GM21786 (cell line): Measurements from ENCODE around the gene FRMPD2.
"Not testable (repeated sequence)": the region's sequence is repeated elsewhere in the genome, so short reads cannot be mapped to it uniquely, and the experiment has no call there.

Experiments
- ATAC-seq: cut with Tn5 transposase; IDR thresholded peaks from one replicate; pipeline ENCODE4 v1.9.1; 2021; ENCODE audit not compliant: unreplicated experiment

The FRMPD2 gene

GRCh38 chr10:48209241-48209640 is 65.3 kb downstream of the FRMPD2 start:
- no peak for ATAC-seq

- ATAC-seq = no peak
These were observed 66.6 kb downstream of the FRMPD2 start for GRCh38 chr10:48207853-48208252.

GRCh38 chr10:48206482-48207250 is 67.8 kb downstream of the FRMPD2 start:
- no peak for ATAC-seq

- peak; percentile 72 for ATAC-seq
These were observed 68.6 kb downstream of the FRMPD2 start for GRCh38 chr10:48205918-48206317.

- ATAC-seq = no peak
These were observed 74.7 kb downstream of the FRMPD2 start for GRCh38 chr10:48199580-48200377.

- no peak for ATAC-seq
These were observed 77.1 kb downstream of the FRMPD2 start for GRCh38 chr10:48197236-48197899.

GRCh38 chr10:48195803-48196202 is 78.7 kb downstream of the FRMPD2 start:
- ATAC-seq = no peak

- ATAC-seq = no peak
These were observed 79.7 kb downstream of the FRMPD2 start for GRCh38 chr10:48194830-48195229.

GRCh38 chr10:48193556-48193955 is 80.9 kb downstream of the FRMPD2 start:
- no peak for ATAC-seq

- no peak for ATAC-seq
These were observed 81.5 kb downstream of the FRMPD2 start for GRCh38 chr10:48192881-48193450.

- ATAC-seq = no peak
These were observed 86.6 kb downstream of the FRMPD2 start for GRCh38 chr10:48187713-48188485.

GRCh38 chr10:48187126-48187525 is 87.4 kb downstream of the FRMPD2 start:
- no peak for ATAC-seq

GRCh38 chr10:48186264-48186804 is 88.2 kb downstream of the FRMPD2 start:
- not testable (repeated sequence) for ATAC-seq

- ATAC-seq = no peak
These were observed 90.3 kb downstream of the FRMPD2 start for GRCh38 chr10:48184224-48184623.

- ATAC-seq = not testable (repeated sequence)
These were observed 101.8 kb downstream of the FRMPD2 start for GRCh38 chr10:48172715-48173114.

- ATAC-seq = not testable (repeated sequence)
These were observed 113.8 kb downstream of the FRMPD2 start for GRCh38 chr10:48160670-48161069.

GRCh38 chr10:48160163-48160562 is 114.3 kb downstream of the FRMPD2 start:
- not testable (repeated sequence) for ATAC-seq

GRCh38 chr10:48154211-48155140 is 120.0 kb downstream of the FRMPD2 start:
- not testable (repeated sequence) for ATAC-seq

GRCh38 chr10:48147643-48148042 is 126.9 kb downstream of the FRMPD2 start:
- not testable (repeated sequence) for ATAC-seq
